ENCODE data around the gene STRN3. TPM values are rescaled to one million over a fixed set of nuclear protein-coding genes. Genes with fewer than 3 reads are reported as not detected.

The STRN3 gene
- total RNA-seq, 1 experiment from 2014 or later, result 42.8 TPM

- no peak for DNase-seq
- no peak overlapping the region for H3K4me3 ChIP-seq (ENCODE audit: insufficient read depth, low read depth, low read length)
Observed at GRCh38 chr14:31000629-31001338, 25.4 kb downstream of the STRN3 start.

GRCh38 chr14:30999038-30999773, 27.0 kb downstream of the STRN3 start:
- DNase-seq, result no peak
- Histone ChIP-seq H3K36me3 (replicated peaks; ENCODE audit: control insufficient read depth, insufficient read depth, low read length) (no peaks in the 10 kb centered on the region; the same call in 1 of the 2 replicates), H3K27me3 (ENCODE audit: control insufficient read depth, insufficient read depth, low read length) (no peaks in the 10 kb centered on the region), H3K4me3 (ENCODE audit: insufficient read depth, low read depth, low read length) (no peak overlapping the region)

More at GRCh38 chr14:31000629-31001338, 25.4 kb downstream of the STRN3 start:
- H3K27me3 ChIP-seq (ENCODE audit: control insufficient read depth, insufficient read depth, low read length), result no peaks in the 10 kb centered on the region
- H3K36me3 ChIP-seq (replicated peaks; ENCODE audit: control insufficient read depth, insufficient read depth, low read length), result no peaks in the 10 kb centered on the region; the same call in 1 of the 2 replicates

GRCh38 chr14:30998100-30998706, 28.0 kb downstream of the STRN3 start:
- no peak overlapping the region for H3K4me3 ChIP-seq (ENCODE audit: insufficient read depth, low read depth, low read length)
- no peaks in the 10 kb centered on the region for H3K36me3 ChIP-seq (replicated peaks; ENCODE audit: control insufficient read depth, insufficient read depth, low read length)
- no peak for DNase-seq
- no peaks in the 10 kb centered on the region for H3K27me3 ChIP-seq (ENCODE audit: control insufficient read depth, insufficient read depth, low read length)

- peak; percentile 28 for DNase-seq
- Histone ChIP-seq H3K4me3 (ENCODE audit: insufficient read depth, low read depth, low read length) (no peak overlapping the region), H3K36me3 (replicated peaks; ENCODE audit: control insufficient read depth, insufficient read depth, low read length) (no peaks in the 10 kb centered on the region), H3K27me3 (ENCODE audit: control insufficient read depth, insufficient read depth, low read length) (no peaks in the 10 kb centered on the region)
Observed at GRCh38 chr14:30996892-30997659, 29.1 kb downstream of the STRN3 start.

GRCh38 chr14:30995689-30996088, 30.5 kb downstream of the STRN3 start:
- no peak overlapping the region for H3K4me3 ChIP-seq (ENCODE audit: insufficient read depth, low read depth, low read length)
- no peaks in the 10 kb centered on the region for H3K36me3 ChIP-seq (replicated peaks; ENCODE audit: control insufficient read depth, insufficient read depth, low read length)
- no peaks in the 10 kb centered on the region for H3K27me3 ChIP-seq (ENCODE audit: control insufficient read depth, insufficient read depth, low read length)
- DNase-seq, result no peak

GRCh38 chr14:30994681-30995620, 31.2 kb downstream of the STRN3 start:
- Histone ChIP-seq H3K4me3 (ENCODE audit: insufficient read depth, low read depth, low read length) (no peak overlapping the region), H3K27me3 (ENCODE audit: control insufficient read depth, insufficient read depth, low read length) (no peaks in the 10 kb centered on the region), H3K36me3 (replicated peaks; ENCODE audit: control insufficient read depth, insufficient read depth, low read length) (no peaks in the 10 kb centered on the region)
- no peak for DNase-seq

GRCh38 chr14:30993071-30993470, 33.1 kb downstream of the STRN3 start:
- DNase-seq, result no peak
- Histone ChIP-seq H3K36me3 (replicated peaks; ENCODE audit: control insufficient read depth, insufficient read depth, low read length) (no peaks in the 10 kb centered on the region), H3K27me3 (ENCODE audit: control insufficient read depth, insufficient read depth, low read length) (no peaks in the 10 kb centered on the region), H3K4me3 (ENCODE audit: insufficient read depth, low read depth, low read length) (no peak overlapping the region)

- Histone ChIP-seq H3K36me3 (replicated peaks; ENCODE audit: control insufficient read depth, insufficient read depth, low read length) (no peaks in the 10 kb centered on the region), H3K4me3 (ENCODE audit: insufficient read depth, low read depth, low read length) (no peak overlapping the region), H3K27me3 (ENCODE audit: control insufficient read depth, insufficient read depth, low read length) (no peaks in the 10 kb centered on the region)
- DNase-seq, result no peak
Observed at GRCh38 chr14:30991408-30991807, 34.8 kb downstream of the STRN3 start.

GRCh38 chr14:30990770-30991169, 35.4 kb downstream of the STRN3 start:
- H3K36me3 ChIP-seq (replicated peaks; ENCODE audit: control insufficient read depth, insufficient read depth, low read length), result no peaks in the 10 kb centered on the region

GRCh38 chr14:30988509-30988908, 37.7 kb downstream of the STRN3 start:
- Histone ChIP-seq H3K36me3 (replicated peaks; ENCODE audit: control insufficient read depth, insufficient read depth, low read length) (no peaks in the 10 kb centered on the region), H3K4me3 (ENCODE audit: insufficient read depth, low read depth, low read length) (no peak overlapping the region), H3K27me3 (ENCODE audit: control insufficient read depth, insufficient read depth, low read length) (no peaks in the 10 kb centered on the region)
- no peak for DNase-seq

More at GRCh38 chr14:30990770-30991169, 35.4 kb downstream of the STRN3 start:
- Histone ChIP-seq H3K27me3 (ENCODE audit: control insufficient read depth, insufficient read depth, low read length) (no peaks in the 10 kb centered on the region), H3K4me3 (ENCODE audit: insufficient read depth, low read depth, low read length) (no peak overlapping the region)
- no peak for DNase-seq

GRCh38 chr14:30985796-30986195, 40.4 kb downstream of the STRN3 start:
- Histone ChIP-seq H3K36me3 (replicated peaks; ENCODE audit: control insufficient read depth, insufficient read depth, low read length) (no peaks in the 10 kb centered on the region), H3K27me3 (ENCODE audit: control insufficient read depth, insufficient read depth, low read length) (no peaks in the 10 kb centered on the region), H3K4me3 (ENCODE audit: insufficient read depth, low read depth, low read length) (no peak overlapping the region)
- no peak for DNase-seq

- H3K27me3 ChIP-seq (ENCODE audit: control insufficient read depth, insufficient read depth, low read length), result no peaks in the 10 kb centered on the region
- no peak for DNase-seq
- H3K4me3 ChIP-seq (ENCODE audit: insufficient read depth, low read depth, low read length), result no peak overlapping the region
- H3K36me3 ChIP-seq (replicated peaks; ENCODE audit: control insufficient read depth, insufficient read depth, low read length), result no peaks in the 10 kb centered on the region
Observed at GRCh38 chr14:30983858-30984257, 42.3 kb downstream of the STRN3 start.

- no peak for DNase-seq
- H3K27me3 ChIP-seq (ENCODE audit: control insufficient read depth, insufficient read depth, low read length), result no peaks in the 10 kb centered on the region
- no peaks in the 10 kb centered on the region for H3K36me3 ChIP-seq (replicated peaks; ENCODE audit: control insufficient read depth, insufficient read depth, low read length)
- H3K4me3 ChIP-seq (ENCODE audit: insufficient read depth, low read depth, low read length), result no peak overlapping the region
Observed at GRCh38 chr14:30982533-30982932, 43.6 kb downstream of the STRN3 start.
